ENCODE measurements around the gene MPHOSPH9. TPM values are rescaled to one million over a fixed set of nuclear protein-coding genes. Genes with fewer than 3 reads are reported as not detected.

MPHOSPH9 gene
- total RNA-seq, 1 experiment from 2014 or later = 43.1 TPM

DNA sequence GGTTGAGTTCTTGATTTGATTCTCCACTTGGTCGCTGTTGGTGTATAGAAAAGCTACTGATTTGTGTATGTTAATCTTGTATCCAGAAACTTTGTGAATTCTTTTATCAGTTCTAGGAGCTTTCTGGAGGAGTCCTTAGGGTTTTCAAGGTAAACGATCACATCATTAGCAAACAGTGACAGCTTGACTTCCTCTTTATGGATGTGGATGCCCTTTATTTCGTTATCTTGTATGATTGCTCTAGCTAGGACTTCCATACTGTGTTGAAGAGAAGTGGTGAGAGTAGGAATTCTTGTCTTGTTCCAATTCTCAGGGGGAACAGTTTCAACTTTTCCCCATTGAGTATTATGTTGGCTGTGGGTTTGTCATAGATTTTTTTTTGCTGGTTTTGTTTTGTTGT, 12.7 kb upstream of the MPHOSPH9 start:
- Mint-ChIP-seq H3K36me3 (ENCODE audit: insufficient read depth, unreplicated experiment) (peaks cover 45% of the 10 kb centered on the region), H3K4me3 (ENCODE audit: unreplicated experiment) (no peak overlapping the region), H3K27ac (ENCODE audit: unreplicated experiment) (no peak overlapping the region), H3K9me3 (ENCODE audit: unreplicated experiment) (no peaks in the 10 kb centered on the region), H3K4me1 (ENCODE audit: low read depth, unreplicated experiment) (peaks cover 11% of the 10 kb centered on the region), H3K27me3 (ENCODE audit: insufficient read depth, unreplicated experiment) (no peaks in the 10 kb centered on the region)
- BruUV-seq (replicated peaks) = no TSS peak
- Histone ChIP-seq H3K4me1 (peaks cover 6% of the 10 kb centered on the region), H3K36me3 (ENCODE audit: control insufficient read depth, insufficient read depth, low read length) (peaks cover 2% of the 10 kb centered on the region; the same call in 1 of the 2 replicates), H3K27me3 (replicated peaks; ENCODE audit: control insufficient read depth, insufficient read depth, low read length) (no peaks in the 10 kb centered on the region), H3K9me3 (no peaks in the 10 kb centered on the region), H3K4me3 (ENCODE audit: low read depth, low read length) (no peak overlapping the region)
- CTCF ChIA-PET = no interaction called here
- TF ChIP-seq, protein P1, sequence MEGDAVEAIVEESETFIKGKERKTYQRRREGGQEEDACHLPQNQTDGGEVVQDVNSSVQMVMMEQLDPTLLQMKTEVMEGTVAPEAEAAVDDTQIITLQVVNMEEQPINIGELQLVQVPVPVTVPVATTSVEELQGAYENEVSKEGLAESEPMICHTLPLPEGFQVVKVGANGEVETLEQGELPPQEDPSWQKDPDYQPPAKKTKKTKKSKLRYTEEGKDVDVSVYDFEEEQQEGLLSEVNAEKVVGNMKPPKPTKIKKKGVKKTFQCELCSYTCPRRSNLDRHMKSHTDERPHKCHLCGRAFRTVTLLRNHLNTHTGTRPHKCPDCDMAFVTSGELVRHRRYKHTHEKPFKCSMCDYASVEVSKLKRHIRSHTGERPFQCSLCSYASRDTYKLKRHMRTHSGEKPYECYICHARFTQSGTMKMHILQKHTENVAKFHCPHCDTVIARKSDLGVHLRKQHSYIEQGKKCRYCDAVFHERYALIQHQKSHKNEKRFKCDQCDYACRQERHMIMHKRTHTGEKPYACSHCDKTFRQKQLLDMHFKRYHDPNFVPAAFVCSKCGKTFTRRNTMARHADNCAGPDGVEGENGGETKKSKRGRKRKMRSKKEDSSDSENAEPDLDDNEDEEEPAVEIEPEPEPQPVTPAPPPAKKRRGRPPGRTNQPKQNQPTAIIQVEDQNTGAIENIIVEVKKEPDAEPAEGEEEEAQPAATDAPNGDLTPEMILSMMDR (IDR thresholded peaks at IDR 0.05; ENCODE audit: insufficient read depth in 1 of 2, low read depth in 1 of 2, low read length in 1 of 2, severe bottlenecking in 1 of 2, unreplicated experiment in 1 of 2) = no peak
- intact Hi-C loops (cut with micrococcal nuclease; ENCODE audit: unreplicated experiment) = no loop called here
- POLR2A ChIA-PET = no interaction called here
- no peak for DNase-seq

DNA sequence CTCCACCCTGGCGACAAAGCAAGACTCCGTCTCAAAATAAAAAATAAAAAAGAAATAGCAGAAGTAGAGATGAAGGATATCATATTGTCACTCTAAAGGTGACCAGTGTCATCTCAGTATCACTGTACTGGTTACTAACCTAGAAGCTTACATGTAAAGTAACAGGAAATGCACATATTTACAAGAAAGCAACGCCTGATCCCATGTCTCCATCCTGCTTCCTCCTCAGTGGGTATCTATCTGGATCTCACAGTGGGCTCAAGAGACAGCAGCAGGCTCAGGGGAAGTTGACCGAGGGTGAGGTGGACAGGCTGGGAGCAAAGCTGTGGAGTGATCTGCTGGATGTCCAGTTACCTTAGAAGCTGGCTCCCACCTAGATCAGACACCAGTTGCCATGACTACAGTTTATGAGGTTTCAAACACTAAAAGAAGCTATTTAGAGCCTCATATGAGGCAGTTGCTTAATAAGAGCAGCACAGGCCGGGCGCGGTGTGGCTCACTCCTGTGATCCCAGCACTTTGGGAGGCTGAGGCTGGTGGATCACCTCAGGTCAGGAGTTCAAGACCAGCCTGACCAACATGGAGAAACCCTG, 10.8 kb upstream of the MPHOSPH9 start:
- no peak for DNase-seq
- ChIA-PET CTCF (interaction anchor here (2.0 kb wide), 1 partner anchor 11 kb away, joined by 5 read pairs; the partner anchor contains the start of genes MPHOSPH9 and MTRFR), POLR2A (interaction anchor here (0.7 kb wide), 1 partner anchor 11 kb away, joined by 3 read pairs; the partner anchor contains the start of genes MPHOSPH9 and MTRFR)
- intact Hi-C loops (cut with micrococcal nuclease; ENCODE audit: unreplicated experiment) = no loop called here
- Mint-ChIP-seq H3K27ac (ENCODE audit: unreplicated experiment) (no peak overlapping the region), H3K27me3 (ENCODE audit: insufficient read depth, unreplicated experiment) (no peaks in the 10 kb centered on the region), H3K4me1 (ENCODE audit: low read depth, unreplicated experiment) (no peaks in the 10 kb centered on the region), H3K4me3 (ENCODE audit: unreplicated experiment) (no peak overlapping the region), H3K36me3 (ENCODE audit: insufficient read depth, unreplicated experiment) (peaks cover 38% of the 10 kb centered on the region), H3K9me3 (ENCODE audit: unreplicated experiment) (no peaks in the 10 kb centered on the region)
- no peaks in the 10 kb centered on the region for H3K4me1 ChIP-seq
- no TSS peak for BruUV-seq (replicated peaks)
- TF ChIP-seq, protein P1 (IDR thresholded peaks at IDR 0.05; ENCODE audit: insufficient read depth in 1 of 2, low read depth in 1 of 2, low read length in 1 of 2, severe bottlenecking in 1 of 2, unreplicated experiment in 1 of 2) = no peak
- H3K4me3 ChIP-seq (ENCODE audit: low read depth, low read length) = no peak overlapping the region
- peaks cover 2% of the 10 kb centered on the region; the same call in 1 of the 2 replicates for H3K36me3 ChIP-seq (ENCODE audit: control insufficient read depth, insufficient read depth, low read length)
- no peaks in the 10 kb centered on the region for H3K9me3 ChIP-seq
- H3K27me3 ChIP-seq (replicated peaks; ENCODE audit: control insufficient read depth, insufficient read depth, low read length) = no peaks in the 10 kb centered on the region

DNA sequence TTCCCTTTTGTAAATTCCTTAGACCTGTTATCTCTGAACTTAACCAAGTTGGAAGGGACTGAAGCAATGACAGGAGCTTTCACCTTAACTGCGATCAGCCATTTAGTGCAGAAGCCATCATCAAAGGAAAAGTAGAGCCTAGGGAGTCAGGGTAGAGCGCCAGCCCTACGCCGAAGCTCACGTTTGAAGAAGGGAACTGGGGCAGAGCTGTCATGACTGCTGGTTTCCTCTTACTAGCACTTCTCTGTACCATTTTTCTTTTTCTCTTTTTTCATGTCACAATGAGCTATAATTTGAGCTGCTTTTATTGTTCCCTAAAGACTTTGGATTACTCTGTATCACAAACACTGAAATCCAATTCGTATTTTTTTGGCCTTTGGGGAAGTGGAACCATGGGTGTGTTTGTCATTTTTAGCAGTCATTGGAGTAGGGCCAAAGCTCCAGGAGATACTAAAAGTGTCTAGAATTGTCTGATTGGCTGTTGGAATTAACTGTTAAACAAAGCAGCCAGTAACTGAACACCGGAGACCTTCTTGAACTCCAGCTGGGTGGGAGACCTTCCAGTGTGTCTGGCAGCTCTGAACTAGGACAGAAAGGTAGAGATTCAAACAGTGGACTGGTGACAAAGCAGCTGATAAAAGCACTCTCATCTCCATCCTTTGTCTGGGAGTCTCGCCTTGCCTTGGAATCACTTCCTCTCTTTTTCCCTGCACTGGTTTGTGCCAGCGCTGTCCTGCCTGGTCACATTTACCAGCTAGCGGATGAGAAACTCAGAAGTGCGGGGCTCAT, 9.4 kb upstream of the MPHOSPH9 start:
- no peaks in the 10 kb centered on the region for H3K27me3 Mint-ChIP-seq (ENCODE audit: insufficient read depth, unreplicated experiment)
- no peaks in the 10 kb centered on the region for H3K9me3 ChIP-seq
- intact Hi-C loops (cut with micrococcal nuclease; ENCODE audit: unreplicated experiment) = no loop called here
- H3K36me3 ChIP-seq (ENCODE audit: control insufficient read depth, insufficient read depth, low read length) = peaks cover 2% of the 10 kb centered on the region; the same call in 1 of the 2 replicates
- H3K4me3 Mint-ChIP-seq (ENCODE audit: unreplicated experiment) = no peak overlapping the region
- ChIA-PET POLR2A (interaction anchor here (0.8 kb wide), 1 partner anchor 10 kb away, joined by 4 read pairs; no protein-coding TSS in a partner anchor), CTCF (interaction anchor here (0.6 to 2.0 kb wide), 3 partner anchors 9 to 1442 kb away, joined by 5 read pairs; partner anchors contain the start of genes MPHOSPH9 and MTRFR)
- no peaks in the 10 kb centered on the region for H3K4me1 Mint-ChIP-seq (ENCODE audit: low read depth, unreplicated experiment)
- no peak overlapping the region for H3K27ac Mint-ChIP-seq (ENCODE audit: unreplicated experiment)
- H3K4me3 ChIP-seq (ENCODE audit: low read depth, low read length) = no peak overlapping the region
- no peaks in the 10 kb centered on the region for H3K27me3 ChIP-seq (replicated peaks; ENCODE audit: control insufficient read depth, insufficient read depth, low read length)
- peaks cover 28% of the 10 kb centered on the region for H3K36me3 Mint-ChIP-seq (ENCODE audit: insufficient read depth, unreplicated experiment)
- H3K9me3 Mint-ChIP-seq (ENCODE audit: unreplicated experiment) = no peaks in the 10 kb centered on the region
- BruUV-seq (replicated peaks) = TSS peak; percentile 2
- no peak for DNase-seq
- TF ChIP-seq, protein P1 (IDR thresholded peaks at IDR 0.05; ENCODE audit: insufficient read depth in 1 of 2, low read depth in 1 of 2, low read length in 1 of 2, severe bottlenecking in 1 of 2, unreplicated experiment in 1 of 2) = no peak
- no peaks in the 10 kb centered on the region for H3K4me1 ChIP-seq
